Left lung (tissue), 10 donors: Measurements from ENCODE around the gene PRPF38B. TPM values are rescaled to one million over a fixed set of nuclear protein-coding genes. Genes with fewer than 3 reads are reported as not detected.

Experiments
- ATAC-seq: fragments of 200-7000 bp; cut with Tn5 transposase; one replicate; pipeline ENCODE4 v1.9.1; 2020; ENCODE audit warnings: moderate library complexity
- DNase-seq, 4 donors: peaks; one replicate each; pipeline ENCODE4 v3.0.0-alpha.2; 2013 to 2020
- H3K27ac ChIP-seq, 2 donors: fragments of 200-600 bp; sonication (generic) in 1 of 2; one replicate each; pipeline versions ENCODE4 v1.5.0 to v1.8.0; 2020 to 2021
- H3K27me3 ChIP-seq, 2 donors: fragments of 200-600 bp; sonication (generic) in 1 of 2; one replicate each; pipeline versions ENCODE4 v1.5.0 to v1.8.0; 2020 to 2021
- H3K36me3 ChIP-seq, 2 donors: fragments of 200-600 bp; sonication (generic) in 1 of 2; one replicate each; pipeline versions ENCODE4 v1.5.0 to v1.8.0; 2020 to 2021
- H3K4me1 ChIP-seq, 2 donors: fragments of 200-600 bp; one replicate each; pipeline ENCODE4 v1.8.0; 2021
- H3K4me3 ChIP-seq, 2 donors: fragments of 200-600 bp; sonication (generic) in 1 of 2; one replicate each; pipeline versions ENCODE4 v1.5.0 to v1.8.0; 2020 to 2021; ENCODE audit warnings: mild to moderate bottlenecking in 1 of 2
- H3K9me3 ChIP-seq, 2 donors: fragments of 200-600 bp; sonication (generic) in 1 of 2; one replicate each; pipeline versions ENCODE4 v1.5.0 to v1.8.0; 2020 to 2021
- intact Hi-C, 2 donors: fragments of 100-400 bp; cut with DNase I; formaldehyde crosslinking; loops; one replicate each; pipeline versions ENCODE4 v1.11.2 to v1.14.2; 2022
- polyA plus RNA-seq, 6 donors: library from polyadenylated mRNA; unstranded; fragments of 120-200 nt; gene quantifications; one replicate each; pipeline ENCODE4 v1.2.1, GENCODE V29; 2013; ENCODE audit not compliant: insufficient read length in 6 of 6
- total RNA-seq, 2 donors: library from RNA; stranded (reverse); fragmentation: NEBNext Ultra II Directional; extraction: Animal tissue kit (Norgen Biotek cat#: 25700); gene quantifications; one replicate each; pipeline ENCODE4 v1.2.1, GENCODE V29; 2021
- TF ChIP-seq, protein P1 (sequence below), 2 donors: fragments of 200-600 bp; sonication (generic) in 1 of 2; IDR thresholded peaks; one replicate each; pipeline versions ENCODE4 v1.5.0 to v1.8.0; 2021; ENCODE audit warnings: antibody characterized with exemption in 2 of 2
- donor health status: DM: no; HTN: yes; CAD: no.
- donor health status: DM: no; HTN: no; CAD: no.

PRPF38B gene
- total and polyA plus RNA-seq, 8 donors = 24.7 to 95.5 (median 86.2) TPM

DNA sequence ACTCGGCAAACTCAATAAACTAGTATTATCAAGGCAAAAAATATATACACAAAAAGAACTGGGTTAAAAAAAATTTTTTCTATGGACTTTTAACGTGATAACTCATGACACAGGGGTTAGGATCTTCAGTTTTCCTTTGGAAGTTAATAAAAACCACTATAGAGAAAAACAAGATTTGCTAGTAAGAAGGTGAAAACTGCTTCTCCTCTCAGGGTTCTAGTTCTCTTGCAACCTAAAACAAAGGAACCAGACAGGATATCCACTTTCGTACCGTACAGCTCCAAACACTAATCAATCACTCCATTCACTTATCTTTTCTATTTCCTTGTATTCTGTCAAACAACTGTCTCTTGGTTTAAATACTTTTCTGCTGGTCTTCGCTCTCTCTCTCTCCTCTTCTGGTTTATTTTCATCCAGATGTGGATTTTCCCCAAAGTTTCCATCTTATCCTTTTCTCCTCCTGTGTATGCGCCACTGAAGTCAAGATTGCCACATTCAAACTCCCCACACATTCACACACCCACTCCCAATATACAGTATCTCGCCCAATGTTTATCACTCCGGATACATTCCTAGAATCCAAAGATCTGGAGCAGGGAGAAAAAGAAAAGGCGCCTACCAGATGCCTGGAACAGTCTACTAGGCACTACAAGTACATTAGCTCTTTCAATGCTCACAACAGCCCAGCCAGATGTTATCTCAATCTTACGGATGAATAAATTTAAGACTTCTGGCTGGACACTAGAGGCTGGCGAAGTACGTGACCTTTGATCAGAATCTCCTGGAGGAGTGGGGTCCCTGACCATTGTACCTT, 775 bp upstream of the PRPF38B start:
- Histone ChIP-seq H3K36me3 (peaks cover 0 to 11% of the 10 kb centered on the region in 2 donors), H3K27me3 (no peaks in the 10 kb centered on the region), H3K4me1 (peaks cover 16 to 45% of the 10 kb centered on the region in 2 donors), H3K4me3 (peak overlapping the region; percentile 82 to 85), H3K9me3 (no peaks in the 10 kb centered on the region), H3K27ac (peak overlapping the region; percentile 98 to 99)
- TF ChIP-seq, protein P1, sequence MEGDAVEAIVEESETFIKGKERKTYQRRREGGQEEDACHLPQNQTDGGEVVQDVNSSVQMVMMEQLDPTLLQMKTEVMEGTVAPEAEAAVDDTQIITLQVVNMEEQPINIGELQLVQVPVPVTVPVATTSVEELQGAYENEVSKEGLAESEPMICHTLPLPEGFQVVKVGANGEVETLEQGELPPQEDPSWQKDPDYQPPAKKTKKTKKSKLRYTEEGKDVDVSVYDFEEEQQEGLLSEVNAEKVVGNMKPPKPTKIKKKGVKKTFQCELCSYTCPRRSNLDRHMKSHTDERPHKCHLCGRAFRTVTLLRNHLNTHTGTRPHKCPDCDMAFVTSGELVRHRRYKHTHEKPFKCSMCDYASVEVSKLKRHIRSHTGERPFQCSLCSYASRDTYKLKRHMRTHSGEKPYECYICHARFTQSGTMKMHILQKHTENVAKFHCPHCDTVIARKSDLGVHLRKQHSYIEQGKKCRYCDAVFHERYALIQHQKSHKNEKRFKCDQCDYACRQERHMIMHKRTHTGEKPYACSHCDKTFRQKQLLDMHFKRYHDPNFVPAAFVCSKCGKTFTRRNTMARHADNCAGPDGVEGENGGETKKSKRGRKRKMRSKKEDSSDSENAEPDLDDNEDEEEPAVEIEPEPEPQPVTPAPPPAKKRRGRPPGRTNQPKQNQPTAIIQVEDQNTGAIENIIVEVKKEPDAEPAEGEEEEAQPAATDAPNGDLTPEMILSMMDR (IDR thresholded peaks at IDR 0.05) = no peak
- DNase-seq (no peak), ATAC-seq (peak; percentile 1)
- intact Hi-C loops = no loop called here

GRCh38 chr1:108692724-108693655, 880 bp downstream of the PRPF38B start:
- intact Hi-C loops = no loop called here
- Histone ChIP-seq H3K27me3 (no peaks in the 10 kb centered on the region), H3K36me3 (peaks cover 0 to 27% of the 10 kb centered on the region in 2 donors), H3K4me1 (peaks cover 16 to 53% of the 10 kb centered on the region in 2 donors), H3K9me3 (no peaks in the 10 kb centered on the region), H3K4me3 (peak overlapping the region; percentile 82 to 85), H3K27ac (peak overlapping the region; percentile 98 to 99)
- ATAC-seq (peak; percentile 63), DNase-seq (peak in 2 of 4 donors; percentile 43 to 77)
- TF ChIP-seq, protein P1 (IDR thresholded peaks at IDR 0.05) = no peak

GRCh38 chr1:108695535-108695934, 3.4 kb downstream of the PRPF38B start:
- H3K27me3 ChIP-seq = no peaks in the 10 kb centered on the region
- peak overlapping the region in 1 of 2 donors; percentile 16 for H3K27ac ChIP-seq
- H3K36me3 ChIP-seq = peaks cover 0 to 53% of the 10 kb centered on the region in 2 donors
- ATAC-seq (no peak), DNase-seq (no peak)
- H3K9me3 ChIP-seq = no peaks in the 10 kb centered on the region
- TF ChIP-seq, protein P1 (IDR thresholded peaks at IDR 0.05) = no peak
- intact Hi-C loops = no loop called here
- no peak overlapping the region for H3K4me3 ChIP-seq
- peaks cover 16 to 60% of the 10 kb centered on the region in 2 donors for H3K4me1 ChIP-seq

GRCh38 chr1:108699375-108700332, 7.5 kb downstream of the PRPF38B start:
- DNase-seq (no peak), ATAC-seq (peak; percentile 40)
- Histone ChIP-seq H3K4me3 (no peak overlapping the region), H3K27ac (peak overlapping the region; percentile 2 to 58), H3K27me3 (no peaks in the 10 kb centered on the region), H3K36me3 (peaks cover 0 to 71% of the 10 kb centered on the region in 2 donors), H3K9me3 (no peaks in the 10 kb centered on the region), H3K4me1 (peaks cover 7 to 36% of the 10 kb centered on the region in 2 donors)
- TF ChIP-seq, protein P1 (IDR thresholded peaks at IDR 0.05) = no peak
- intact Hi-C loops = no loop called here
